T-helper 1 cell treated with Interleukin-12 subunit alpha and Interleukin-12 subunit beta and Interleukin-4 antibody, amounts not matched to agents 30 μg/mL and 1 μg/mL, for 36 hours (primary cell): ENCODE measurements around the gene ZNF546.

Experiments
- H3K27ac Mint-ChIP-seq: one replicate; pipeline ENCODE4 v1.8.0; 2021; ENCODE audit warnings: mild to moderate bottlenecking, mixed read lengths
- H3K27me3 Mint-ChIP-seq: one replicate; pipeline ENCODE4 v1.8.0; 2021; ENCODE audit warnings: low read depth, mixed read lengths
- H3K36me3 Mint-ChIP-seq: one replicate; pipeline ENCODE4 v1.8.0; 2021; ENCODE audit warnings: low read depth, mixed read lengths
- H3K4me1 Mint-ChIP-seq: one replicate; pipeline ENCODE4 v1.8.0; 2021; ENCODE audit warnings: low read depth, mixed read lengths
- H3K4me3 Mint-ChIP-seq: one replicate; pipeline ENCODE4 v1.8.0; 2021; ENCODE audit warnings: mild to moderate bottlenecking, moderate library complexity, mixed read lengths
- H3K9me3 Mint-ChIP-seq: one replicate; pipeline ENCODE4 v1.8.0; 2021; ENCODE audit warnings: mixed read lengths

Gene ZNF546

DNA sequence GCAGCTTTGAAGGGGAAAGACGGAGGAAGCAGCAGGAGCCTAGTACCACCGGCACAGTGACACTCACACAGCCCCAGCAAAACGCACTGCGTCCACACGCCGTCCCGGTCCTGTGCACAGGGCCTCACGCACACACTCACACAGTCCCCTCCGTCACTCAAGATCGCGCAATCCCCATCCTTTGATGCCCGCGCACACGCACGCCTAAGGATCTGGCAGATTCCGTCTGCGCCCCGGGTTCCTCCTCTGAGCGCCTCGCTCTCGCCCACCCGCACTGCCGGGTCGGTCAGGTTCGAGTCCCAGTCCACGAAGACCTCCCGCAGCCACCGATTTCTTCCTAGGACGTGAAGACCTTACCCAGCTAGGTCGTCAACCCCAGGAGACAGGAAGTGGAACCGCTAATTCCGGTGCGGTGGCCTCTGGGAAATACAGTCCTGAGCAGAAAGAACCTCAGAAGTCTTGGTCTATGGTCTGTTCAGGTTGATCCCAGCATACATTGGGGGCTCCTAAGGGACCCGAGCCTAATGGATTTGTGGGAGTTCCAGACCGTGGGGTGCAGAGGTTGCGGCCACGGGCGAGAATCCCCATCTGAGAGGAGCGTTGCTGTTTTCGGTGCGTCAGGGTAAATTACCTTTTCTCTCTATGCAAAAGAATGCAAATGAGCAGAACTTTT is 59.1 kb downstream of the ZNF546 start, which contains the start of gene ZNF780B:
TSS of gene ZNF780B (minus strand) at position 400 of the 673 bp plus-strand sequence. CDS start 5,899 bp downstream, outside the sequence.
- H3K27me3 Mint-ChIP-seq = peaks cover 19% of the 10 kb centered on the region
- peak within 1 kb of the TSS; percentile 99 for H3K4me3 Mint-ChIP-seq
- peaks cover 46% of the 10 kb centered on the region for H3K9me3 Mint-ChIP-seq
- H3K27ac Mint-ChIP-seq = peak within 1 kb of the TSS; percentile 99
- H3K36me3 Mint-ChIP-seq = peaks cover 38% of the 10 kb centered on the region
- H3K4me1 Mint-ChIP-seq = peaks cover 35% of the 10 kb centered on the region

DNA sequence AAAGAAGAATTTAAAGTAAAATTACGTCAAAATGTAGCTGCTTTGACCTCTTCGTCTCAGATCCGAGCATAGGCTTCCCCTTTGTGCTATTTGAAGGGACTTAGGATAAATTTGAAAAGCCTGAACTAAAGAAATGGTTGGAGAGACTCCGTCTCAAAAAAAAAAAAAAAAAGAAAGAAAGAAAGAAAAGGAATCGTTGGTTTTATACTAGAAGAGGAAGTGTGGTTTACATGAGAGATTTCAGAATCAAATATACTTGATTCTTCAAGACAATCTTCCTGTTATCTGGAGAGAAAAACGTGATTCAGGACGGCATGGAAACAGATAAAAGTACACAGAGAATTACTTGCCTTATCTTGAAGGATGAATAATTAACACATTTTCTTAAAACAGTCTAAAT is 59.6 kb downstream of the ZNF546 start:
- Mint-ChIP-seq H3K27me3 (peaks cover 19% of the 10 kb centered on the region), H3K9me3 (peaks cover 47% of the 10 kb centered on the region), H3K4me3 (peak overlapping the region; percentile 99), H3K27ac (peak overlapping the region; percentile 99), H3K36me3 (peaks cover 37% of the 10 kb centered on the region), H3K4me1 (peaks cover 35% of the 10 kb centered on the region)

- no peak overlapping the region for H3K27ac Mint-ChIP-seq
- H3K9me3 Mint-ChIP-seq = peaks cover 45% of the 10 kb centered on the region
- peaks cover 33% of the 10 kb centered on the region for H3K4me1 Mint-ChIP-seq
- peaks cover 33% of the 10 kb centered on the region for H3K36me3 Mint-ChIP-seq
- H3K27me3 Mint-ChIP-seq = peaks cover 24% of the 10 kb centered on the region
- H3K4me3 Mint-ChIP-seq = peak overlapping the region; percentile 99
Measured at GRCh38 chr19:40057166-40057565, 60.3 kb downstream of the ZNF546 start.

- Mint-ChIP-seq H3K27me3 (peaks cover 30% of the 10 kb centered on the region), H3K4me3 (no peak overlapping the region), H3K36me3 (peaks cover 12% of the 10 kb centered on the region), H3K9me3 (peaks cover 51% of the 10 kb centered on the region), H3K4me1 (peaks cover 19% of the 10 kb centered on the region), H3K27ac (no peak overlapping the region)
Measured at GRCh38 chr19:40059624-40060023, 62.8 kb downstream of the ZNF546 start.

DNA sequence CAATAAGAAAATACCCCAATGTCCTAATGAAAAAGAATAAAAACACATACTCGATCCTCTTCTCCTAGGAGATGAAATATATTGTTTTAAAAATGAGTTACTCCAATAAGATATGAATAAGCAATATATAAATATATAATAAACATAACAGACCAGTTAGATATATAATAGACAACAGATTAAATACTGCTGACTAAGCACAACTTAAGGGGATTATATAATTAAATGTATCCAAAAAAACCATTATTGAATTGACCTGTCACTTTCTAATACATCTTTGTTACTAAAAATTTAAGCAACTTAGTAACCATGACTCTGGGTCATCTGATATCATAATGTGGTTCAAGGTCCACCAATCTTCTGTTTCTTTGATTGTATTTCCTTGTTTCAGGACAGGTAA is 73.2 kb downstream of the ZNF546 start:
- Mint-ChIP-seq H3K27me3 (no peaks in the 10 kb centered on the region), H3K4me3 (no peak overlapping the region), H3K9me3 (peaks cover 79% of the 10 kb centered on the region), H3K4me1 (no peaks in the 10 kb centered on the region), H3K36me3 (peaks cover 42% of the 10 kb centered on the region), H3K27ac (no peak overlapping the region)
